ENCODE results near the gene PRMT1. TPM values are rescaled to one million over a fixed set of nuclear protein-coding genes. Genes with fewer than 3 reads are reported as not detected.
A peak's percentile ranks its signal among the peaks of the same experiment; 100 is the strongest.

Gene PRMT1
- total and polyA plus RNA-seq, 4 donors, result 35.1 to 67.2 (median 53.8) TPM

- TF ChIP-seq ZBTB33 (IDR thresholded peaks at IDR 0.05) (peak; percentile 39), YY1 (IDR thresholded peaks at IDR 0.05) (peak; percentile 88)
Observed at GRCh38 chr19:49676784-49677230, 264 bp upstream of the PRMT1 start (continued).

- TF ChIP-seq, protein P1, sequence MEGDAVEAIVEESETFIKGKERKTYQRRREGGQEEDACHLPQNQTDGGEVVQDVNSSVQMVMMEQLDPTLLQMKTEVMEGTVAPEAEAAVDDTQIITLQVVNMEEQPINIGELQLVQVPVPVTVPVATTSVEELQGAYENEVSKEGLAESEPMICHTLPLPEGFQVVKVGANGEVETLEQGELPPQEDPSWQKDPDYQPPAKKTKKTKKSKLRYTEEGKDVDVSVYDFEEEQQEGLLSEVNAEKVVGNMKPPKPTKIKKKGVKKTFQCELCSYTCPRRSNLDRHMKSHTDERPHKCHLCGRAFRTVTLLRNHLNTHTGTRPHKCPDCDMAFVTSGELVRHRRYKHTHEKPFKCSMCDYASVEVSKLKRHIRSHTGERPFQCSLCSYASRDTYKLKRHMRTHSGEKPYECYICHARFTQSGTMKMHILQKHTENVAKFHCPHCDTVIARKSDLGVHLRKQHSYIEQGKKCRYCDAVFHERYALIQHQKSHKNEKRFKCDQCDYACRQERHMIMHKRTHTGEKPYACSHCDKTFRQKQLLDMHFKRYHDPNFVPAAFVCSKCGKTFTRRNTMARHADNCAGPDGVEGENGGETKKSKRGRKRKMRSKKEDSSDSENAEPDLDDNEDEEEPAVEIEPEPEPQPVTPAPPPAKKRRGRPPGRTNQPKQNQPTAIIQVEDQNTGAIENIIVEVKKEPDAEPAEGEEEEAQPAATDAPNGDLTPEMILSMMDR (IDR thresholded peaks at IDR 0.05; ENCODE audit: low read depth, low read length, missing input control), result peak; percentile 62
- TF ChIP-seq RAD21 (IDR thresholded peaks at IDR 0.05), result peak; percentile 71 to 76
- TF ChIP-seq TAF1 (conservative IDR thresholded peaks at IDR 0.05), result no peak
- TF ChIP-seq NR2F2 (IDR thresholded peaks at IDR 0.05), result peak; percentile 53
- Histone ChIP-seq H3K4me3 (ENCODE audit: low read depth in 1 of 3, low read length in 3 of 3) (peak overlapping the region; percentile 74 to 94 (median 85)), H3K4me1 (ENCODE audit: control insufficient read depth in 4 of 4, insufficient read depth in 4 of 4, low read length in 3 of 4) (peaks cover 2 to 38% (median 22%) of the 10 kb centered on the region in 4 donors), H3K36me3 (ENCODE audit: control insufficient read depth in 4 of 4, insufficient read depth in 3 of 4, low read depth in 1 of 4, low read length in 3 of 4) (peaks cover 3 to 11% (median 8%) of the 10 kb centered on the region in 4 donors), H3K9ac (ENCODE audit: low read depth in 1 of 2, low read length in 2 of 2) (peak overlapping the region in 1 of 2 donors; percentile 73), H3K9me3 (ENCODE audit: control insufficient read depth in 4 of 4, low read length in 3 of 4) (no peaks in the 10 kb centered on the region), H3K27ac (ENCODE audit: low read depth in 1 of 2, low read length in 2 of 2) (peak overlapping the region; percentile 91 to 93), H3K27me3 (ENCODE audit: control insufficient read depth in 4 of 4, insufficient read depth in 4 of 4, low read length in 3 of 4) (no peaks in the 10 kb centered on the region)
- WGBS, result 10% methylated on average over 21 of the region's 21 CpGs
- peak; percentile 85 for DNase-seq (ENCODE audit: low spot score)
Observed at GRCh38 chr19:49677901-49678674, 1.0 kb downstream of the PRMT1 start.

DNA sequence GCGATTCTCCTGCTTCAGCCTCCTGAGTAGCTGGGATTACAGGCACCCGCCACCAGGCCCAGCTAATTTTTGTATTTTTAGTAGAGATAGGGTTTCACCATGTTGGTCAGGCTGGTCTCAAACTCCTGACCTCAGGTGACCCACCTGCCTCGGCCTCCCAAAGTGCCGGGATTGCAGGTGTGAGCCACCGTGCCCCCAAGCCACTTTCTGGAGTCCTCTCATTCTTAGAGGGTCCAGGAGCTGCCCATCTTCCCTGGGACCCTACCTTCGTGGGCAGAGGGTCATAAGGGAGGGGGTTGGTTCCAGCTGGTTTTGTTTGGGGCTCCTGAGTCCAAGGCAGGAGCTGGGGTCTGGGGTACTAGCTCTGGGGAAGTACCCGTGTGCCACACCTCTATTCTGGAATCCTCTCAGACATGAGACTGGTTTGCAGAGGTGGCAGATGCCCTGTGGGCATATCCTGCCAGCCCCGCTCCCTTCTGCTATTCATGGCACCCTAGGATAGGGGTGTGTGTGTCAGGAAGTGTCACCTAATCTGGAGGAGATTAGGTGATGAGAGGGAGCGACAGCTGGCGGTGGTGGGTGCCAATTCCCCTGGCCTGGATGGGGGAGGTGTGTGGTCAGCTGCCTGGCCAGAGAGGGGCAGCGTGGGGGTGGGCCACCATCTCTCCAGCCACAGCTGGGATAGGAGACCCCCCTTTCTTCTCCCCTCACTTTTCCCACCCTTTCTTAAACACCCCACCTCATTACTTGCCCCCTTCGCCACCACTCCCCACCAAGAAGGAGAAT, 2.1 kb downstream of the PRMT1 start:
- no peak for DNase-seq (ENCODE audit: low spot score)
- WGBS, result 71% methylated on average over 12 of the region's 12 CpGs
- Histone ChIP-seq H3K27me3 (ENCODE audit: control insufficient read depth in 4 of 4, insufficient read depth in 4 of 4, low read length in 3 of 4) (no peaks in the 10 kb centered on the region), H3K36me3 (ENCODE audit: control insufficient read depth in 4 of 4, insufficient read depth in 3 of 4, low read depth in 1 of 4, low read length in 3 of 4) (peaks cover 3 to 19% (median 9%) of the 10 kb centered on the region in 4 donors), H3K9ac (ENCODE audit: low read depth in 1 of 2, low read length in 2 of 2) (no peak overlapping the region), H3K9me3 (ENCODE audit: control insufficient read depth in 4 of 4, low read length in 3 of 4) (no peaks in the 10 kb centered on the region), H3K4me1 (ENCODE audit: control insufficient read depth in 4 of 4, insufficient read depth in 4 of 4, low read length in 3 of 4) (peaks cover 2 to 38% (median 22%) of the 10 kb centered on the region in 4 donors), H3K27ac (ENCODE audit: low read depth in 1 of 2, low read length in 2 of 2) (no peak overlapping the region), H3K4me3 (ENCODE audit: low read depth in 1 of 3, low read length in 3 of 3) (no peak overlapping the region)
- TF ChIP-seq HNF4G (IDR thresholded peaks at IDR 0.05) (no peak), HNF4A (conservative IDR thresholded peaks at IDR 0.05) (no peak), TAF1 (conservative IDR thresholded peaks at IDR 0.05) (no peak), EGR1 (IDR thresholded peaks at IDR 0.05; ENCODE audit: low read depth in 2 of 2) (no peak), FOXA1 (IDR thresholded peaks at IDR 0.05) (no peak), SP1 (IDR thresholded peaks at IDR 0.05) (no peak), JUND (IDR thresholded peaks at IDR 0.05) (no peak), GABPA (IDR thresholded peaks at IDR 0.05 in 1 of 2, conservative IDR thresholded peaks at IDR 0.05 in 1 of 2) (no peak), YY1 (IDR thresholded peaks at IDR 0.05) (no peak), ZBTB33 (IDR thresholded peaks at IDR 0.05) (no peak)
- TF ChIP-seq, protein P1 (IDR thresholded peaks at IDR 0.05; ENCODE audit: low read depth, low read length, missing input control), result no peak
- TF ChIP-seq, protein P2, sequence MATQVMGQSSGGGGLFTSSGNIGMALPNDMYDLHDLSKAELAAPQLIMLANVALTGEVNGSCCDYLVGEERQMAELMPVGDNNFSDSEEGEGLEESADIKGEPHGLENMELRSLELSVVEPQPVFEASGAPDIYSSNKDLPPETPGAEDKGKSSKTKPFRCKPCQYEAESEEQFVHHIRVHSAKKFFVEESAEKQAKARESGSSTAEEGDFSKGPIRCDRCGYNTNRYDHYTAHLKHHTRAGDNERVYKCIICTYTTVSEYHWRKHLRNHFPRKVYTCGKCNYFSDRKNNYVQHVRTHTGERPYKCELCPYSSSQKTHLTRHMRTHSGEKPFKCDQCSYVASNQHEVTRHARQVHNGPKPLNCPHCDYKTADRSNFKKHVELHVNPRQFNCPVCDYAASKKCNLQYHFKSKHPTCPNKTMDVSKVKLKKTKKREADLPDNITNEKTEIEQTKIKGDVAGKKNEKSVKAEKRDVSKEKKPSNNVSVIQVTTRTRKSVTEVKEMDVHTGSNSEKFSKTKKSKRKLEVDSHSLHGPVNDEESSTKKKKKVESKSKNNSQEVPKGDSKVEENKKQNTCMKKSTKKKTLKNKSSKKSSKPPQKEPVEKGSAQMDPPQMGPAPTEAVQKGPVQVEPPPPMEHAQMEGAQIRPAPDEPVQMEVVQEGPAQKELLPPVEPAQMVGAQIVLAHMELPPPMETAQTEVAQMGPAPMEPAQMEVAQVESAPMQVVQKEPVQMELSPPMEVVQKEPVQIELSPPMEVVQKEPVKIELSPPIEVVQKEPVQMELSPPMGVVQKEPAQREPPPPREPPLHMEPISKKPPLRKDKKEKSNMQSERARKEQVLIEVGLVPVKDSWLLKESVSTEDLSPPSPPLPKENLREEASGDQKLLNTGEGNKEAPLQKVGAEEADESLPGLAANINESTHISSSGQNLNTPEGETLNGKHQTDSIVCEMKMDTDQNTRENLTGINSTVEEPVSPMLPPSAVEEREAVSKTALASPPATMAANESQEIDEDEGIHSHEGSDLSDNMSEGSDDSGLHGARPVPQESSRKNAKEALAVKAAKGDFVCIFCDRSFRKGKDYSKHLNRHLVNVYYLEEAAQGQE (IDR thresholded peaks at IDR 0.05), result no peak

All from liver (tissue), 9 donors.